GM18868 (cell line): Measurements from ENCODE around the gene ZNF221.

Source experiments
- ATAC-seq: cut with Tn5 transposase; IDR thresholded peaks from one replicate; pipeline ENCODE4 v1.9.1; 2021; ENCODE audit warnings: mild to moderate bottlenecking, moderate library complexity; ENCODE audit not compliant: unreplicated experiment

The ZNF221 gene

GRCh38 chr19:43956827-43957226 is 5.8 kb downstream of the ZNF221 start:
- no peak for ATAC-seq

DNA sequence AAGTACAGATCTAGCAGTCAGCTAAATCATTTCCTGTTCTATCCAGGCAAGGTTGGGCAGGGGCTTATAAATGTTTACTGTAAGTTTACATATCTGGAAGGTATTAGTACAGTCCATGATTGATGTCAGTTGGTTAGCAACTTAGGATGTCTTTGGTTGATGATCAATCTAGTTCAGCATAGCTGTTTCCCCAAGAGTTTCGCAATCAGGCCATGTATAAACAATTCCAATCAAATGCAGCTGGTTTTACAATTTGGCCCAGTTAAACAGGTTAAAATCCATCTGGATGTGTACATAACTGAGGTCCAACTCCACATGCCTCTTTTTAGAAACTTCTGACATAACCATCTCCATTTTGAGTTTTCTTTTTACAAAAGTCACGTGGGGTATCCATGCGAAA is 6.9 kb downstream of the ZNF221 start:
- no peak for ATAC-seq

DNA sequence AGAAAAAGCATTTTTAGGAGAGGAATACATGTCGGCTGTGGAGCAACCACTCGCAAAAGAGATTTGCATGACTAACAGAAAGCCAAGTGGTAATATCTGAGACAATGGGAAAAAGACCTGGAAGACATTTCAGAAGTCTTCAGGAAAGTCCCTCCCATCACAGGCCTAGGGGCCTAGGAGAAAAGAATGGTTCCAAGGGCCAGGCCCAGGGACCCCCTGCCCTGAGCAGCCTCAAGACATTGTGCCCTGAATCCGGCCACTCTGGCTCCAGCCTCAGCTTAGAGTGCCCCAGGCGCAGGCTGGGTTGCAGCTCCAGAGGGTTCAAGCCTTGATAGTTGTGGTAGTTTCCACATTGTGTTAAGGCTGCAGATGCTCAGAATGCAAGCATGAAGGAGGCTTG is 9.4 kb downstream of the ZNF221 start:
- no peak for ATAC-seq

GRCh38 chr19:43966079-43966694 is 15.2 kb downstream of the ZNF221 start:
- no peak for ATAC-seq

DNA sequence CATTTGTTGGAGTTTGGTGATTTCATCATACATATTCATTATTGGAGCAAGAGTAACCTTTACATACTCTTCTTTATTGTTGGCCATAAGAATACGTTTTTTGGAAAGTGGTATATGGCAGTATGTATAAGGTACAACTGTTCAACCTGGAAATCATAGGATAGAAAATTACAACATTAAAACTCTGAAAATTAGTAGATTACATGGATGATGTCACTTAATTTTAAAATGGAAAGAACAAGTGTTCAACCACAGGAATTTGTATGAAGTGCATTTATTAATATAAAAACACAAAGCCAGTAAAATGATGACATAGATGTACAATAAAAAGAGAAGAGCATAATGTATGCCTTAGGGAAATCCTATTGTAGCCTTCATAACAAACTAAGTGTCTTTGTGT is 25.7 kb downstream of the ZNF221 start:
- no peak for ATAC-seq

DNA sequence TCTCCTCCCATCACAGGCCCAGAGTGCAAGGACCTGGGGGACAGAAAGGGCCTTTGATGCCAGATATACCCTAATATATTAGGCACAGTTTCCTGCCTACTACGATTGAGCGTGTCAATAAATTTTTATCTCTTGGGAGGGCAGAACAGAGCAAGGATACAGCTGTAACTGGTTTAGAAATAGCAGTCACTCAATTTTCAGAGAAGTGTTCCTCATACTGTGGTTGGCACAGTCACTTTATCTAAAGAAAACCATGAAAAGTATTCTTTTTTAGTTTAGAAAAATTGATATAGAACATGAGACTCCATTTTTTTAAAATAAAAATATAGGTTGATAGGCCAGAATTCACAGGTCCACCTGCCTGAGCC is 32.5 kb downstream of the ZNF221 start:
- no peak for ATAC-seq

DNA sequence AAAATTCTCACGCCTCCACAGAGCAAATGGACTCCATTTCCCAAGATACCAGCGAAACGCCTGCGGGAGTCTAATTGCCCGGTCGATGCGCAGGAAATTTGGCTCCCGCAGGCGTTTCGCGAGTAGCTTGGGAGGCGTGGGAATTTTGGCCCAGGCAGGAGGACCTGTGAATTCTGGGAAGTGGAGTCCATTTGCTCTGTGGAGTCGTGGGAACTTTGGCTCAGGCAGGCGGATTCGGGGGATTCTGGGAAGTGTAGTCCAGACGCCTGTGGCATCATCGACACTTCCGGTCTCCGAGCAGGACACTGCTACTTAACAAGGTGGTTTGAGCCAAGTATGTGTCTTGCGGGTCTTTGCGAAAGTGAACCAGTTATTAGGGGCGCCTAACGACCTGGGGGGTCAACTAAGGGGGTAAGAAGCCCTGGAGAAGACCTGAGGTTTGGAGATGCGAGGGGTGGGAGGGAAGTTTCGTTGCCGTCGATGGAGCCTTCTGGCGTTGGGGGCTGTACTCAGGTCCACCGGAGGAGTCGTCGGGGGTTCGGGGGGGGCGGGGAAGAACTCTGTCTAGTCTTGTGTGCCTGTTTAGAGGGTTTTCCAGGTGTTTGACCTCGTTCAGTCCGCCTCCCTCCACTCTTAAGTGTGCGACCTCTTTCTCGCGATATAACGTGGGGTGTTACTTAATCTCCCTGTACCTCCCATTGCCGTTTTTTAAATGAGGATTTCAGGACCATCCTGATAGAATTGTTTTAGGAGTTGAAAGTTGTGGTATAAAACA is 33.1 kb downstream of the ZNF221 start, which contains the start of gene ZNF155:
Gene ZNF155, plus strand, starts transcription at position 277 of the 775 bp plus-strand sequence. CDS start 4,356 bp downstream, outside the sequence.
- no peak for ATAC-seq

DNA sequence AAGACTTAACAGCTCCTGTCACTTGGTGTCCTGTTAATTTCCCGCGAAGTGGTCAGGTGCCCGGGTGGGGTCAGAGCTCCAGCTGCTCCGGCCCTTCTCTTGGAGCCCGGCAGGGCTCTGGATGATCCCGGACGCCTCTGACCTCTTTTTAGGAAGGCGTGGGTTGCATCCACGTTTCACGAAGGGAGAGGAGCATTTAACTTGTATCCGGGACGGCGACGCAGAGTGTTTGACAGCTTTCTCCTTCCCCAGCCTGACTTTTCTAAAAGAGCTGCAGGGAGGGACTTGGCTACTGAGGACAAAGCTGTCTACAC is 33.6 kb downstream of the ZNF221 start:
- no peak for ATAC-seq

DNA sequence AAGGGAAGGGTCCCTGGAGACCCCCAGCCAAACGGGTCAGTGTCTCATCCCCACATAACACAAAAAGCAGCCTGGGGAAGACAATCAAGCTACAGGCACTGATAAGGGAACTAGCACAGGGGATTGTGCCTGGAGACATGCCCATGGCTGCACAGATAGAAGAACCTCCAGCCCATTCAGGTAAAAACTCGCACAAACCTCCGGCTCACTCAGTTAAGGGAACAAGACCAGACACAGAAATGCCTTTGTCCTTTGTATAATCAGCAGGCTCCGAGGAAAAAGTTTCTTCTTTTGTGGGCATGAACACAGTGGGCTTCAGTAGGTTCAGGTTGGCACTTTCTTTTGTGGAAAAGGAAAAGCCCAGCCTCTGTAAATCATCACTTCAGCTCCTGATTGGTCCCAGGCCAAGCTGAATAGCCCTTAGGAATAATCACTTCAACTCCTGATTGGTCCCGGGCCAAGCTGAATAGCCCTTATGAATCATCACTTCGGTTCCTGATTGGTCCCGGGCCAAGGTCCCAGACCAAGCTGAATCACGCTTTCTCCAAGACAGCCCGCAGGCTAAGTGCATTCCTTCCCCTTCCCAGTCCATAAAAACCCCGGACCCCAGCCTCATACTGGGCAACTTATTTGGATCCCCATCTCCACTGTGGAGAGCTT is 46.7 kb downstream of the ZNF221 start:
- ATAC-seq: no peak

- no peak for ATAC-seq
These were observed 51.2 kb downstream of the ZNF221 start for GRCh38 chr19:44002212-44002565.

GRCh38 chr19:44002566-44003460 is 51.8 kb downstream of the ZNF221 start, which contains the start of gene ZNF230:
Gene ZNF230 (plus strand): TSS chr19:44002957. CDS start chr19:44007079, 4,122 bp downstream.
- ATAC-seq: peak; percentile 89

DNA sequence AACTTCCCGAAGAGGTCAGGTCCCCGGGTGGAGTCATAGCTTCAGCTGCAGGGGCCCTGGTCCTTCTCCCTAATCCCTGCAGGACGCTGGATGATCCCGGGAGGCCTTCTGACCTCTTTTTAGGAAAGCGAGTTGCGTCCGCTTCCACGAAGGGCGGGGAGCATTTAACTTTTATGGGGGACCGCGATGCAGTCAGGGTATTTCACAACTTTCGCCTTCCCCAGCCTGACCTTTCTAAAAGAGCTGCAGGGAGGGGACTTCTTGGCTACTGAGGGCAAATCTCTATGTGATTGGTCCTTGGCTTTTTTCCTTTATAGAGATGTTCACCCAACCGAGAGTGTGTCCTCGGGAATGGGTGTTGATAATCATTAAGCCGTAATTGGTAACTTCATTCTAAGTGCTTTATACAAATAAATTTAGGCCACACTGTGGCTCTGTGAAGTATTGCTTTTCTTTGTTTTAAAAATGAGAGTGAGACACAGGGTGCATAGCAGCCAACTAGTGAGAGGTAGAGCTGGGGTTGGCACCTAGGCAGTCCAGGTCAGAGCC is 52.5 kb downstream of the ZNF221 start:
- no peak for ATAC-seq

DNA sequence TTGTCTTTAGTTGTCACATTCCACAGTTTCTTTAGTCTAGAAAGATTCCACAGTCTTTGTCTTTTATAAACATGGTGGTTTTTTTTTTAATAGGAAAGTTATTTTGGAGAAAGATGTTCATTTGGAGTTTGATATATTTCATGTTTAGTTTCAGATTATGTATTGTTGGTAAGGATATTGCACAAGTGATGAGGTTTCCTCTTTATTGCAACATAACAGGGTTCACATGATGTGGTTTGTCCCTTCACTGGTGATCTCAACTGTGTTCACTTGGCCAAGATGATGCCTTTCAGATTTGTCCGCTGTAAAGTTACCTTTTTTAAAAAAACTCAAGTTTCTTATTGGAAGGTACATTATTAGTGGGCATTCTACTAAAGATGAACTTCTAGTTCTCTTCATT is 54.9 kb downstream of the ZNF221 start:
- no peak for ATAC-seq

- no peak for ATAC-seq
These were observed 56.4 kb downstream of the ZNF221 start for GRCh38 chr19:44007473-44007872.

DNA sequence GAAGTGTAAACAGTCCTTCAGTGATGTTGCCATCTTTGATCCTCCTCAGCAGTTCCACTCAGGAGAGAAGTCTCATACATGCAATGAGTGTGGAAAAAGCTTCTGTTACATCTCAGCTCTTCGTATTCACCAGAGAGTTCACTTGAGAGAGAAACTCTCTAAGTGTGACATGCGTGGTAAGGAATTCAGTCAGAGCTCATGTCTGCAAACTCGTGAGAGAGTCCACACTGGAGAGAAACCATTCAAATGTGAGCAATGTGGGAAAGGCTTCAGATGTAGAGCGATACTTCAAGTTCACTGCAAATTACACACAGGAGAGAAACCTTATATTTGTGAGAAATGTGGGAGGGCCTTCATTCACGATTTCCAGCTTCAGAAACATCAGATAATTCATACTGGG is 59.4 kb downstream of the ZNF221 start:
- ATAC-seq: no peak
